Measurements from ENCODE around the gene VPS18.

VPS18 gene

GRCh38 chr15:40877694-40878093 is 16.6 kb upstream of the VPS18 start:
- Mint-ChIP-seq H3K4me1 (peaks cover 6% of the 10 kb centered on the region), H3K36me3 (no peaks in the 10 kb centered on the region), H3K9me3 (no peaks in the 10 kb centered on the region), H3K4me3 (no peak overlapping the region), H3K27me3 (peaks cover 2% of the 10 kb centered on the region), H3K27ac (no peak overlapping the region)
- ATAC-seq (ENCODE audit: low read depth) (no peak), DNase-seq (ENCODE audit: low spot score in 2 of 2) (no peak)

GRCh38 chr15:40878785-40879184 is 15.5 kb upstream of the VPS18 start:
- Mint-ChIP-seq H3K9me3 (no peaks in the 10 kb centered on the region), H3K4me1 (peaks cover 6% of the 10 kb centered on the region), H3K27me3 (peaks cover 2% of the 10 kb centered on the region), H3K36me3 (no peaks in the 10 kb centered on the region), H3K27ac (no peak overlapping the region), H3K4me3 (no peak overlapping the region)
- peak; percentile 69 for ATAC-seq (ENCODE audit: low read depth)
- DNase-seq (ENCODE audit: low spot score in 2 of 2), result no peak

- Mint-ChIP-seq H3K27me3 (peaks cover 2% of the 10 kb centered on the region), H3K9me3 (no peaks in the 10 kb centered on the region), H3K36me3 (no peaks in the 10 kb centered on the region), H3K27ac (no peak overlapping the region), H3K4me1 (peaks cover under 1% of the 10 kb centered on the region), H3K4me3 (no peak overlapping the region)
- DNase-seq (ENCODE audit: low spot score in 2 of 2) (no peak), ATAC-seq (ENCODE audit: low read depth) (no peak)
Observed at GRCh38 chr15:40879609-40880008, 14.6 kb upstream of the VPS18 start.

GRCh38 chr15:40881351-40881750 is 12.9 kb upstream of the VPS18 start:
- Mint-ChIP-seq H3K36me3 (no peaks in the 10 kb centered on the region), H3K27me3 (peaks cover 4% of the 10 kb centered on the region), H3K4me3 (no peak overlapping the region), H3K9me3 (no peaks in the 10 kb centered on the region), H3K4me1 (no peaks in the 10 kb centered on the region), H3K27ac (no peak overlapping the region)
- ATAC-seq (ENCODE audit: low read depth), result no peak
- no peak for DNase-seq (ENCODE audit: low spot score in 2 of 2)

- Mint-ChIP-seq H3K9me3 (no peaks in the 10 kb centered on the region), H3K4me1 (peaks cover 5% of the 10 kb centered on the region), H3K27me3 (peaks cover 4% of the 10 kb centered on the region), H3K4me3 (no peak overlapping the region), H3K36me3 (no peaks in the 10 kb centered on the region), H3K27ac (no peak overlapping the region)
- DNase-seq (ENCODE audit: low spot score in 2 of 2) (no peak), ATAC-seq (ENCODE audit: low read depth) (no peak)
Observed at GRCh38 chr15:40886586-40886985, 7.7 kb upstream of the VPS18 start.

GRCh38 chr15:40889112-40889511 is 5.1 kb upstream of the VPS18 start:
- no peak overlapping the region for H3K27ac Mint-ChIP-seq
- ATAC-seq (ENCODE audit: low read depth), result no peak

GRCh38 chr15:40891138-40891537 is 3.1 kb upstream of the VPS18 start:
- DNase-seq (ENCODE audit: low spot score in 2 of 2) (no peak), ATAC-seq (ENCODE audit: low read depth) (no peak)
- Mint-ChIP-seq H3K27ac (no peak overlapping the region), H3K36me3 (no peaks in the 10 kb centered on the region), H3K27me3 (no peaks in the 10 kb centered on the region), H3K4me3 (no peak overlapping the region), H3K4me1 (peaks cover 26% of the 10 kb centered on the region), H3K9me3 (no peaks in the 10 kb centered on the region)

More at GRCh38 chr15:40889112-40889511, 5.1 kb upstream of the VPS18 start:
- H3K36me3 Mint-ChIP-seq, result no peaks in the 10 kb centered on the region
- no peaks in the 10 kb centered on the region for H3K9me3 Mint-ChIP-seq
- peaks cover 4% of the 10 kb centered on the region for H3K27me3 Mint-ChIP-seq
- no peak overlapping the region for H3K4me3 Mint-ChIP-seq
- no peak for DNase-seq (ENCODE audit: low spot score in 2 of 2)
- H3K4me1 Mint-ChIP-seq, result peaks cover 14% of the 10 kb centered on the region

GRCh38 chr15:40891810-40892446 is 2.3 kb upstream of the VPS18 start:
- H3K27me3 Mint-ChIP-seq, result no peaks in the 10 kb centered on the region
- ATAC-seq (ENCODE audit: low read depth), result peak; percentile 11
- no peak overlapping the region for H3K4me3 Mint-ChIP-seq
- DNase-seq (ENCODE audit: low spot score in 2 of 2), result no peak
- H3K9me3 Mint-ChIP-seq, result no peaks in the 10 kb centered on the region
- H3K36me3 Mint-ChIP-seq, result no peaks in the 10 kb centered on the region
- no peak overlapping the region for H3K27ac Mint-ChIP-seq
- H3K4me1 Mint-ChIP-seq, result peaks cover 26% of the 10 kb centered on the region

GRCh38 chr15:40892447-40893012 is 1.7 kb upstream of the VPS18 start:
- Mint-ChIP-seq H3K9me3 (no peaks in the 10 kb centered on the region), H3K4me1 (peaks cover 26% of the 10 kb centered on the region), H3K4me3 (no peak overlapping the region), H3K36me3 (no peaks in the 10 kb centered on the region), H3K27me3 (no peaks in the 10 kb centered on the region), H3K27ac (peak overlapping the region; percentile 11)
- no peak for ATAC-seq (ENCODE audit: low read depth)
- no peak for DNase-seq (ENCODE audit: low spot score in 2 of 2)

GRCh38 chr15:40893019-40893670 is 1.1 kb upstream of the VPS18 start:
- Mint-ChIP-seq H3K4me1 (peaks cover 27% of the 10 kb centered on the region), H3K9me3 (no peaks in the 10 kb centered on the region), H3K36me3 (peaks cover under 1% of the 10 kb centered on the region), H3K27ac (peak overlapping the region; percentile 97), H3K27me3 (no peaks in the 10 kb centered on the region), H3K4me3 (no peak overlapping the region)
- DNase-seq (ENCODE audit: low spot score in 2 of 2) (no peak), ATAC-seq (ENCODE audit: low read depth) (no peak)

GRCh38 chr15:40894681-40895448 is 615 bp downstream of the VPS18 start:
- peaks cover 28% of the 10 kb centered on the region for H3K4me1 Mint-ChIP-seq
- ATAC-seq (ENCODE audit: low read depth), result peak; percentile 54
- H3K27ac Mint-ChIP-seq, result peak overlapping the region; percentile 97
- peaks cover 4% of the 10 kb centered on the region for H3K36me3 Mint-ChIP-seq
- no peaks in the 10 kb centered on the region for H3K27me3 Mint-ChIP-seq
- H3K9me3 Mint-ChIP-seq, result no peaks in the 10 kb centered on the region
- peak overlapping the region; percentile 100 for H3K4me3 Mint-ChIP-seq
- DNase-seq (ENCODE audit: low spot score in 2 of 2), result peak in 1 of 2 donors; percentile 60

GRCh38 chr15:40899536-40900207 is 5.4 kb downstream of the VPS18 start:
- H3K9me3 Mint-ChIP-seq, result no peaks in the 10 kb centered on the region
- no peak overlapping the region for H3K4me3 Mint-ChIP-seq
- no peak overlapping the region for H3K27ac Mint-ChIP-seq
- peaks cover 34% of the 10 kb centered on the region for H3K4me1 Mint-ChIP-seq
- ATAC-seq (ENCODE audit: low read depth) (no peak), DNase-seq (ENCODE audit: low spot score in 2 of 2) (no peak)
- peaks cover 19% of the 10 kb centered on the region for H3K36me3 Mint-ChIP-seq
- no peaks in the 10 kb centered on the region for H3K27me3 Mint-ChIP-seq

GRCh38 chr15:40900256-40901052 is 6.2 kb downstream of the VPS18 start:
- no peaks in the 10 kb centered on the region for H3K9me3 Mint-ChIP-seq
- H3K27me3 Mint-ChIP-seq, result no peaks in the 10 kb centered on the region
- H3K36me3 Mint-ChIP-seq, result peaks cover 19% of the 10 kb centered on the region
- peak overlapping the region; percentile 35 for H3K27ac Mint-ChIP-seq
- ATAC-seq (ENCODE audit: low read depth), result no peak
- peaks cover 32% of the 10 kb centered on the region for H3K4me1 Mint-ChIP-seq
- DNase-seq (ENCODE audit: low spot score in 2 of 2), result no peak
- no peak overlapping the region for H3K4me3 Mint-ChIP-seq

All from memory B cell (primary cell).